Body of pancreas (tissue), 4 donors: ENCODE data around the gene DAPK2.

ENCODE experiments used
- CTCF ChIP-seq, 7 experiments: fragments of 450-650 bp in 4 of 7; fragments of 200-600 bp in 3 of 7; sonication (generic) in 3 of 7; IDR thresholded peaks; one replicate each; pipeline ENCODE4 v1.5.1; 2016 to 2019; ENCODE audit warnings: antibody characterized with exemption in 7 of 7
- POLR2A ChIP-seq, 3 donors: fragments of 450-650 bp; IDR thresholded peaks; one replicate each; pipeline ENCODE4 v1.6.1; 2016; ENCODE audit warnings: antibody characterized with exemption in 3 of 3, mild to moderate bottlenecking in 2 of 3

GRCh38 chr15:63984331-63984730 is 62.0 kb downstream of the DAPK2 start:
- TF ChIP-seq CTCF (IDR thresholded peaks at IDR 0.05) (no peak), POLR2A (IDR thresholded peaks at IDR 0.05) (no peak)
